Left lung (tissue), 10 donors: ENCODE data around the gene NR2F2. TPM values are rescaled to one million over a fixed set of nuclear protein-coding genes. Genes with fewer than 3 reads are reported as not detected.
"Not testable (repeated sequence)": the region's sequence is repeated elsewhere in the genome, so short reads cannot be mapped to it uniquely, and the experiment has no call there.

Experiments used
- ATAC-seq: fragments of 200-7000 bp; cut with Tn5 transposase; one replicate; pipeline ENCODE4 v1.9.1; 2020; ENCODE audit warnings: moderate library complexity
- DNase-seq, 4 donors: peaks; one replicate each; pipeline ENCODE4 v3.0.0-alpha.2; 2013 to 2020
- H3K27ac ChIP-seq, 2 donors: fragments of 200-600 bp; sonication (generic) in 1 of 2; one replicate each; pipeline versions ENCODE4 v1.5.0 to v1.8.0; 2020 to 2021
- H3K27me3 ChIP-seq, 2 donors: fragments of 200-600 bp; sonication (generic) in 1 of 2; one replicate each; pipeline versions ENCODE4 v1.5.0 to v1.8.0; 2020 to 2021
- H3K36me3 ChIP-seq, 2 donors: fragments of 200-600 bp; sonication (generic) in 1 of 2; one replicate each; pipeline versions ENCODE4 v1.5.0 to v1.8.0; 2020 to 2021
- H3K4me1 ChIP-seq, 2 donors: fragments of 200-600 bp; one replicate each; pipeline ENCODE4 v1.8.0; 2021
- H3K4me3 ChIP-seq, 2 donors: fragments of 200-600 bp; sonication (generic) in 1 of 2; one replicate each; pipeline versions ENCODE4 v1.5.0 to v1.8.0; 2020 to 2021; ENCODE audit warnings: mild to moderate bottlenecking in 1 of 2
- H3K9me3 ChIP-seq, 2 donors: fragments of 200-600 bp; sonication (generic) in 1 of 2; one replicate each; pipeline versions ENCODE4 v1.5.0 to v1.8.0; 2020 to 2021
- CTCF ChIP-seq, 2 donors: fragments of 200-600 bp; sonication (generic) in 1 of 2; IDR thresholded peaks; one replicate each; pipeline versions ENCODE4 v1.5.0 to v1.8.0; 2021; ENCODE audit warnings: antibody characterized with exemption in 2 of 2
- intact Hi-C, 2 donors: fragments of 100-400 bp; cut with DNase I; formaldehyde crosslinking; loops; one replicate each; pipeline versions ENCODE4 v1.11.2 to v1.14.2; 2022
- polyA plus RNA-seq, 6 donors: library from polyadenylated mRNA; unstranded; fragments of 120-200 nt; gene quantifications; one replicate each; pipeline ENCODE4 v1.2.1, GENCODE V29; 2013; ENCODE audit not compliant: insufficient read length in 6 of 6
- total RNA-seq, 2 donors: library from RNA; stranded (reverse); fragmentation: NEBNext Ultra II Directional; extraction: Animal tissue kit (Norgen Biotek cat#: 25700); gene quantifications; one replicate each; pipeline ENCODE4 v1.2.1, GENCODE V29; 2021
- donor health status: DM: no; HTN: yes; CAD: no.
- donor health status: DM: no; HTN: no; CAD: no.

The NR2F2 gene
- total and polyA plus RNA-seq, 8 donors, result 53.4 to 168 (median 149) TPM

GRCh38 chr15:96367311-96368200 is 37.1 kb downstream of the NR2F2 start:
- intact Hi-C loops, result no loop called here
- ATAC-seq (no peak), DNase-seq (no peak)
- Histone ChIP-seq H3K27ac (no peak overlapping the region), H3K9me3 (no peaks in the 10 kb centered on the region), H3K36me3 (no peaks in the 10 kb centered on the region), H3K4me1 (no peaks in the 10 kb centered on the region), H3K4me3 (no peak overlapping the region), H3K27me3 (peaks cover 46 to 85% of the 10 kb centered on the region in 2 donors)
- TF ChIP-seq CTCF (IDR thresholded peaks at IDR 0.05), result no peak

DNA sequence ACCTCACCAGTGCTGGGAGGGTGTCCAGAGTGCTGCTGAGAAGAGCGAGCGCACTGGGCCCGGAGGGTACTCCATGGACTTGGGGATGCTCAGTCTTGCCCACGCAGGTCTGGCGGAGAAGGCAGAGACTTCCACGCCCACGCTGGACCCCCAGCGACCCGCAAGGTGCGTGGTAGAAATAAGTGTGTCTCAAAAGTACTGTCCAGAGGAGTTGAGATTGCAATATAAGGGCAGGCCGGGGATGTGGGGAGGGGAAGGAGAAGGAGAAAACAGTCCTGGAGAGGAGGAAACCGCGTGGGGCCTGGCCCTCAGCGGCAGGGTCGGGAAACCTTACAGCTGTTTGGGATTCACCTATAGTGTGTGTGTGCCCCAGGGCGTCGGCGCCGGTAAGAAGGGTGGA is 38.9 kb downstream of the NR2F2 start:
- H3K9me3 ChIP-seq, result no peaks in the 10 kb centered on the region
- H3K4me1 ChIP-seq, result no peaks in the 10 kb centered on the region
- intact Hi-C loops, result no loop called here
- DNase-seq (no peak), ATAC-seq (no peak)
- H3K36me3 ChIP-seq, result no peaks in the 10 kb centered on the region
- H3K27ac ChIP-seq, result no peak overlapping the region
- H3K4me3 ChIP-seq, result no peak overlapping the region
- H3K27me3 ChIP-seq, result peaks cover 33 to 67% of the 10 kb centered on the region in 2 donors
- no peak for TF ChIP-seq CTCF (IDR thresholded peaks at IDR 0.05)

DNA sequence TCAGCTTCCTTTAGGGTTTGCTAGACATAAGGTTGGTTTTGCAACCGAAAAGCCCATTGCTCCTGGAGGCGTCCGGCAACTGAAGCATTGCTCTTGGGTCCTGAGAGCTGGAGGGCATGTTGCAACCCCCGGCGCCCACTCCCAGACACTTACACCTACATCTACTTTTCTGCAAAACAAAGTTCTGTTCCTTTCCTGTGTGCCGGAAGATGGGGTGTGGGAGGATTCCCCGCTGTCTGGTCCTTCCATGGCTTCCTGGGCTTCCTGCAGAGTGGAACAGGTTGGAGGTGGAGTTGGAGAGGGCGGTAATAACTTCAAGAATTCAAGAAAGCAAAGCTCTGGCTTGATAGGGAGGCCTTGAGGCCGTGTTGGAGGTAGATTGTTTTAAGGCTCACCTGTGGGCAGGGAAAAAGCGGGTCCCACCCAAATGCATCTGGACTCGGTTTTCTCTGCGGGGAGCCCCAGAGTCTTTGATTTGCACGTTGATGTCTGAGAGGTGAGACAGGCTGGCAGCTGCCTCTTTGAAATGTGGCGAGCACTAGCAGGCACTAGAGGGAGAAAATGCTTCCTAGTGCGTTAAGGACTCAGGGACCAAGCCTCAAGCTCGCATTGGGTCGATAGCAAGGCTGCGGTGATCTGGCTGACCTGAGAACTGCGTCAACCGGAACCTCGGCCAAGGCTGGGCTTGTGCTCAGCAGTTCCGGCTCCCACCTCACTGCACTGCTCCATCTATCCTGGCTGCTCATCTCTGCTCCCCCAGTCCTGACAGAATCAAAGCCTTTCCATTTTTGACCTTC is 39.5 kb downstream of the NR2F2 start:
- no peaks in the 10 kb centered on the region for H3K4me1 ChIP-seq
- intact Hi-C loops, result no loop called here
- no peak overlapping the region for H3K27ac ChIP-seq
- no peaks in the 10 kb centered on the region for H3K36me3 ChIP-seq
- H3K9me3 ChIP-seq, result no peaks in the 10 kb centered on the region
- no peak for DNase-seq
- TF ChIP-seq CTCF (IDR thresholded peaks at IDR 0.05), result no peak
- no peak for ATAC-seq
- no peak overlapping the region for H3K4me3 ChIP-seq
- peaks cover 33 to 60% of the 10 kb centered on the region in 2 donors for H3K27me3 ChIP-seq

DNA sequence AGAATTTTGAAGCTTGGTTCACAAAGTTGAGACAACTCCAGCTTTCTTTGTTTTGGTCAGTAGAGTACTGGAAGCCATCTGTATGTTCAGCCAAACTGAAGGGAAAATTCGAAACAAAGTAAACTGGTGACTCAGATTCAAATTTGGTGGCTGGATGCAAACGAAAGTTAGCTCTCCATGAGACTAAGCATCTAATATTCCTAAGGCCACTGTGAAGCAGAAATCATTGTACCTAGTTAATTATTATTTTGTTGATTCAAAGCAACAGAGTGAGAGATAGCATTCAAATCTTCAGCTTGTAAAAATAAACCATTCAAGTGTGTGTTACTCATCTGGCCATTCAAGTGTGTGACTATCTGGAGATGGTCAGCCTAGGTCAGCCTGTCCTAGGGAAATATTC is 42.1 kb downstream of the NR2F2 start:
- Histone ChIP-seq H3K4me3 (no peak overlapping the region), H3K36me3 (no peaks in the 10 kb centered on the region), H3K27ac (no peak overlapping the region), H3K9me3 (no peaks in the 10 kb centered on the region), H3K4me1 (no peaks in the 10 kb centered on the region), H3K27me3 (peaks cover 12 to 35% of the 10 kb centered on the region in 2 donors)
- ATAC-seq (no peak), DNase-seq (no peak)
- no peak for TF ChIP-seq CTCF (IDR thresholded peaks at IDR 0.05)
- intact Hi-C loops, result no loop called here

- Histone ChIP-seq H3K9me3 (no peaks in the 10 kb centered on the region), H3K36me3 (no peaks in the 10 kb centered on the region), H3K4me1 (no peaks in the 10 kb centered on the region), H3K27me3 (peaks cover 0 to 15% of the 10 kb centered on the region in 2 donors), H3K4me3 (no peak overlapping the region), H3K27ac (no peak overlapping the region)
- no peak for TF ChIP-seq CTCF (IDR thresholded peaks at IDR 0.05)
- intact Hi-C loops, result no loop called here
- no peak for ATAC-seq
- no peak for DNase-seq
Observed at GRCh38 chr15:96374499-96374898, 44.0 kb downstream of the NR2F2 start.

DNA sequence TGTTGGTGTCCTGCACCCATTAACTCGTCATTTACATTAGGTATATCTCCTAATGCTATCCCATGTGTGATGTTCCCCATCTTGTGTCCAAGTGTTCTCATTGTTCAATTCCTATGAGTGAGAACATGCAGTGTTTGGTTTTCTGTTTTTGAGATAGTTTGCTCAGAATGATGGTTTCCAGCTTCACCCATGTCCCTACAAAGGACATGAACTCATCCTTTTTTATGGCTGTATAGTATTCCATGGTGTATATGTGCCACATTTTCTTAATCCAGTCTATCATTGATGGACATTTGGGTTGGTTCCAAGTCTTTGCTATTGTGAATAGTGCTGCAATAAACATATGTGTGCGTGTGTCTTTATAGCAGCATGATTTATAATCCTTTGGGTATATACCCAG is 49.1 kb downstream of the NR2F2 start:
- ATAC-seq, H3K4me3 ChIP-seq, intact Hi-C loops, H3K27me3 ChIP-seq, H3K36me3 ChIP-seq, DNase-seq, H3K27ac ChIP-seq, H3K4me1 ChIP-seq, H3K9me3 ChIP-seq: not testable (repeated sequence)
